ENCODE measurements around the gene UMODL1.

The UMODL1 gene

DNA sequence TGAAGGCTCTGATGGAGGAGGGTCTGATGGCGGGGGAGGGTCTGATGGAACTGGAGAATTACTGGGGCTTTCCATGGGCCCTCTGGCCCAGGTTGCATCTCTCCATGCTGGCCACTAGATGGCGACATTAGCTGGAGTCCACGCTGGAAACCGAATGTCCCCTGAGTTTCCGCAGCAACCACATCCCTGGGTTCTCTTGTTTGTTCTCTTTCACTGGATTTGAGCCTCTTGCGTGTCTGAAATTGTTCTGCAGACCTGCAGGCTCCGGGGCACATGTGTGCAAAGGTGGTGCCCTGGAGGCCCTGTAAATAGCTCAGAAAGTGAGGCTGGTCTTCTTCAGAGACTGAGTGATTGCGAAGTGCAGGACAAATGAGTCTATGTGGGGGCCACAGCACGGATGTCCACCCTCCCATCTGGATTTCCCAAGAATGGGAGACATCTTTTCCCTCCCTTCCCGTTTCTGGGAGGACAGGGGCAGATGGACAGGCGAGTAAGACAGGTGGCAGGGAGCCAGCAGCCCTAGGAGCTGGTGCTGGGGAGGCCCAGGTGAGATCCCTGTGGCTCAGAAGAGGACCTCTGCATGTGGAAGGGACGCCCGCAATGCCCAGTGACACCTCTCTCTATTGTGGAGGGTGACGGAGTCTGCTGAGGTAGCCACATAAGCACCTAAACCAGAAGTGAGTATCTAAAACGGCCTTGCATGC lies 74.6 kb downstream of the UMODL1 start:
- H3K36me3 ChIP-seq (ENCODE audit: control insufficient read depth in 2 of 2, insufficient read depth in 1 of 2, low read length in 2 of 2), result no peaks in the 10 kb centered on the region
- ChIA-PET POLR2A (no interaction called here), CTCF (interaction anchor here (0.5 to 3.6 kb wide), 55 partner anchors 10 to 1998 kb away, joined by 3 to 46 read pairs (median 4); no protein-coding TSS in a partner anchor)
- H3K27ac ChIP-seq (ENCODE audit: extremely low read depth, low read depth, low read length), result no peak overlapping the region
- no peak overlapping the region for H3K4me3 ChIP-seq (ENCODE audit: low read depth, low read length)
- H3K9me3 ChIP-seq (ENCODE audit: control insufficient read depth, insufficient read depth, low read depth, low read length), result no peaks in the 10 kb centered on the region
- no peaks in the 10 kb centered on the region for H3K4me1 ChIP-seq (ENCODE audit: control insufficient read depth, insufficient read depth, low read length)
- no peak for TF ChIP-seq SCRT2 (tag by site-specific recombination; IDR thresholded peaks at IDR 0.05)
- TF ChIP-seq ZNF654 (tag by site-specific recombination; IDR thresholded peaks at IDR 0.05; ENCODE audit: low read depth), result peak; percentile 91
- no peak for TF ChIP-seq ZNF677 (tag by site-specific recombination; IDR thresholded peaks at IDR 0.05)
- TF ChIP-seq ZNF600 (tag by site-specific recombination; IDR thresholded peaks at IDR 0.05), result peak; percentile 42; the same call in 1 of the 2 replicates
- TF ChIP-seq, protein P1, sequence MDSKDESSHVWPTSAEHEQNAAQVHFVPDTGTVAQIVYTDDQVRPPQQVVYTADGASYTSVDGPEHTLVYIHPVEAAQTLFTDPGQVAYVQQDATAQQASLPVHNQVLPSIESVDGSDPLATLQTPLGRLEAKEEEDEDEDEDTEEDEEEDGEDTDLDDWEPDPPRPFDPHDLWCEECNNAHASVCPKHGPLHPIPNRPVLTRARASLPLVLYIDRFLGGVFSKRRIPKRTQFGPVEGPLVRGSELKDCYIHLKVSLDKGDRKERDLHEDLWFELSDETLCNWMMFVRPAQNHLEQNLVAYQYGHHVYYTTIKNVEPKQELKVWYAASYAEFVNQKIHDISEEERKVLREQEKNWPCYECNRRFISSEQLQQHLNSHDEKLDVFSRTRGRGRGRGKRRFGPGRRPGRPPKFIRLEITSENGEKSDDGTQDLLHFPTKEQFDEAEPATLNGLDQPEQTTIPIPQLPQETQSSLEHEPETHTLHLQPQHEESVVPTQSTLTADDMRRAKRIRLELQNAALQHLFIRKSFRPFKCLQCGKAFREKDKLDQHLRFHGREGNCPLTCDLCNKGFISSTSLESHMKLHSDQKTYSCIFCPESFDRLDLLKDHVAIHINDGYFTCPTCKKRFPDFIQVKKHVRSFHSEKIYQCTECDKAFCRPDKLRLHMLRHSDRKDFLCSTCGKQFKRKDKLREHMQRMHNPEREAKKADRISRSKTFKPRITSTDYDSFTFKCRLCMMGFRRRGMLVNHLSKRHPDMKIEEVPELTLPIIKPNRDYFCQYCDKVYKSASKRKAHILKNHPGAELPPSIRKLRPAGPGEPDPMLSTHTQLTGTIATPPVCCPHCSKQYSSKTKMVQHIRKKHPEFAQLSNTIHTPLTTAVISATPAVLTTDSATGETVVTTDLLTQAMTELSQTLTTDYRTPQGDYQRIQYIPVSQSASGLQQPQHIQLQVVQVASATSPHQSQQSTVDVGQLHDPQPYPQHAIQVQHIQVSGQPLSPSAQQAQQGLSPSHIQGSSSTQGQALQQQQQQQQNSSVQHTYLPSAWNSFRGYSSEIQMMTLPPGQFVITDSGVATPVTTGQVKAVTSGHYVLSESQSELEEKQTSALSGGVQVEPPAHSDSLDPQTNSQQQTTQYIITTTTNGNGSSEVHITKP (tag by site-specific recombination; IDR thresholded peaks at IDR 0.05), result no peak
- no peak for TF ChIP-seq ZNF114 (tag by site-specific recombination; IDR thresholded peaks at IDR 0.05)
- TF ChIP-seq ZBTB17 (tag by site-specific recombination; IDR thresholded peaks at IDR 0.05), result peak; percentile 43; the same call in 1 of the 2 replicates
- no peak for TF ChIP-seq ZNF670 (tag by site-specific recombination; IDR thresholded peaks at IDR 0.05; ENCODE audit: low read depth)
- TF ChIP-seq, protein P2, sequence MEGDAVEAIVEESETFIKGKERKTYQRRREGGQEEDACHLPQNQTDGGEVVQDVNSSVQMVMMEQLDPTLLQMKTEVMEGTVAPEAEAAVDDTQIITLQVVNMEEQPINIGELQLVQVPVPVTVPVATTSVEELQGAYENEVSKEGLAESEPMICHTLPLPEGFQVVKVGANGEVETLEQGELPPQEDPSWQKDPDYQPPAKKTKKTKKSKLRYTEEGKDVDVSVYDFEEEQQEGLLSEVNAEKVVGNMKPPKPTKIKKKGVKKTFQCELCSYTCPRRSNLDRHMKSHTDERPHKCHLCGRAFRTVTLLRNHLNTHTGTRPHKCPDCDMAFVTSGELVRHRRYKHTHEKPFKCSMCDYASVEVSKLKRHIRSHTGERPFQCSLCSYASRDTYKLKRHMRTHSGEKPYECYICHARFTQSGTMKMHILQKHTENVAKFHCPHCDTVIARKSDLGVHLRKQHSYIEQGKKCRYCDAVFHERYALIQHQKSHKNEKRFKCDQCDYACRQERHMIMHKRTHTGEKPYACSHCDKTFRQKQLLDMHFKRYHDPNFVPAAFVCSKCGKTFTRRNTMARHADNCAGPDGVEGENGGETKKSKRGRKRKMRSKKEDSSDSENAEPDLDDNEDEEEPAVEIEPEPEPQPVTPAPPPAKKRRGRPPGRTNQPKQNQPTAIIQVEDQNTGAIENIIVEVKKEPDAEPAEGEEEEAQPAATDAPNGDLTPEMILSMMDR (tag by site-specific recombination; IDR thresholded peaks at IDR 0.05), result peak; percentile 78
- TF ChIP-seq, protein P3, sequence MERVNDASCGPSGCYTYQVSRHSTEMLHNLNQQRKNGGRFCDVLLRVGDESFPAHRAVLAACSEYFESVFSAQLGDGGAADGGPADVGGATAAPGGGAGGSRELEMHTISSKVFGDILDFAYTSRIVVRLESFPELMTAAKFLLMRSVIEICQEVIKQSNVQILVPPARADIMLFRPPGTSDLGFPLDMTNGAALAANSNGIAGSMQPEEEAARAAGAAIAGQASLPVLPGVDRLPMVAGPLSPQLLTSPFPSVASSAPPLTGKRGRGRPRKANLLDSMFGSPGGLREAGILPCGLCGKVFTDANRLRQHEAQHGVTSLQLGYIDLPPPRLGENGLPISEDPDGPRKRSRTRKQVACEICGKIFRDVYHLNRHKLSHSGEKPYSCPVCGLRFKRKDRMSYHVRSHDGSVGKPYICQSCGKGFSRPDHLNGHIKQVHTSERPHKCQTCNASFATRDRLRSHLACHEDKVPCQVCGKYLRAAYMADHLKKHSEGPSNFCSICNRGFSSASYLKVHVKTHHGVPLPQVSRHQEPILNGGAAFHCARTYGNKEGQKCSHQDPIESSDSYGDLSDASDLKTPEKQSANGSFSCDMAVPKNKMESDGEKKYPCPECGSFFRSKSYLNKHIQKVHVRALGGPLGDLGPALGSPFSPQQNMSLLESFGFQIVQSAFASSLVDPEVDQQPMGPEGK (tag by site-specific recombination; IDR thresholded peaks at IDR 0.05), result 0 out of 2 replicates have a peak, but pooled peaks have one; percentile 28
- TF ChIP-seq, protein P4, sequence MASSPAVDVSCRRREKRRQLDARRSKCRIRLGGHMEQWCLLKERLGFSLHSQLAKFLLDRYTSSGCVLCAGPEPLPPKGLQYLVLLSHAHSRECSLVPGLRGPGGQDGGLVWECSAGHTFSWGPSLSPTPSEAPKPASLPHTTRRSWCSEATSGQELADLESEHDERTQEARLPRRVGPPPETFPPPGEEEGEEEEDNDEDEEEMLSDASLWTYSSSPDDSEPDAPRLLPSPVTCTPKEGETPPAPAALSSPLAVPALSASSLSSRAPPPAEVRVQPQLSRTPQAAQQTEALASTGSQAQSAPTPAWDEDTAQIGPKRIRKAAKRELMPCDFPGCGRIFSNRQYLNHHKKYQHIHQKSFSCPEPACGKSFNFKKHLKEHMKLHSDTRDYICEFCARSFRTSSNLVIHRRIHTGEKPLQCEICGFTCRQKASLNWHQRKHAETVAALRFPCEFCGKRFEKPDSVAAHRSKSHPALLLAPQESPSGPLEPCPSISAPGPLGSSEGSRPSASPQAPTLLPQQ (tag by site-specific recombination; IDR thresholded peaks at IDR 0.05), result 0 out of 2 replicates have a peak, but pooled peaks have one; percentile 23
- TF ChIP-seq, protein P5, sequence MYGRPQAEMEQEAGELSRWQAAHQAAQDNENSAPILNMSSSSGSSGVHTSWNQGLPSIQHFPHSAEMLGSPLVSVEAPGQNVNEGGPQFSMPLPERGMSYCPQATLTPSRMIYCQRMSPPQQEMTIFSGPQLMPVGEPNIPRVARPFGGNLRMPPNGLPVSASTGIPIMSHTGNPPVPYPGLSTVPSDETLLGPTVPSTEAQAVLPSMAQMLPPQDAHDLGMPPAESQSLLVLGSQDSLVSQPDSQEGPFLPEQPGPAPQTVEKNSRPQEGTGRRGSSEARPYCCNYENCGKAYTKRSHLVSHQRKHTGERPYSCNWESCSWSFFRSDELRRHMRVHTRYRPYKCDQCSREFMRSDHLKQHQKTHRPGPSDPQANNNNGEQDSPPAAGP (tag by site-specific recombination; IDR thresholded peaks at IDR 0.05), result 0 out of 2 replicates have a peak, but pooled peaks have one; percentile 24
- 0 out of 2 replicates have a peak, but pooled peaks have one; percentile 57 for TF ChIP-seq ZBTB48 (tag by site-specific recombination; IDR thresholded peaks at IDR 0.05)
- peak; percentile 50 for TF ChIP-seq ZBTB20 (tag by site-specific recombination; IDR thresholded peaks at IDR 0.05)

Data from HEK293 (cell line).